Nephron progenitor cell (in vitro differentiated cells): ENCODE data around the gene TNFRSF11A.

ENCODE experiments used
- DNase-seq: peaks from one replicate; pipeline ENCODE4 v3.0.0; 2021
- H3K27ac Mint-ChIP-seq: 2 replicates; pipeline ENCODE4 v1.8.0; 2021; ENCODE audit warnings: mild to moderate bottlenecking, moderate library complexity, mixed read lengths
- H3K27me3 Mint-ChIP-seq: 2 replicates; pipeline ENCODE4 v1.8.0; 2021; ENCODE audit warnings: mild to moderate bottlenecking, low read depth, mixed read lengths; ENCODE audit not compliant: poor library complexity
- H3K36me3 Mint-ChIP-seq: 2 replicates; pipeline ENCODE4 v1.8.0; 2021; ENCODE audit warnings: low read depth, mixed read lengths
- H3K4me1 Mint-ChIP-seq: 2 replicates; pipeline ENCODE4 v1.8.0; 2021; ENCODE audit warnings: mixed read lengths
- H3K4me3 Mint-ChIP-seq: 2 replicates; pipeline ENCODE4 v1.8.0; 2021; ENCODE audit warnings: mild to moderate bottlenecking, moderate library complexity, mixed read lengths
- H3K9me3 Mint-ChIP-seq: 2 replicates; pipeline ENCODE4 v1.8.0; 2021; ENCODE audit warnings: mild to moderate bottlenecking, moderate library complexity, mixed read lengths
- TF ChIP-seq, protein P1 (sequence below): fragments of 200-600 bp; sonication (generic); IDR thresholded peaks from 2 replicates; pipeline ENCODE4 v1.5.0; 2021; ENCODE audit warnings: antibody characterized with exemption

The TNFRSF11A gene

DNA sequence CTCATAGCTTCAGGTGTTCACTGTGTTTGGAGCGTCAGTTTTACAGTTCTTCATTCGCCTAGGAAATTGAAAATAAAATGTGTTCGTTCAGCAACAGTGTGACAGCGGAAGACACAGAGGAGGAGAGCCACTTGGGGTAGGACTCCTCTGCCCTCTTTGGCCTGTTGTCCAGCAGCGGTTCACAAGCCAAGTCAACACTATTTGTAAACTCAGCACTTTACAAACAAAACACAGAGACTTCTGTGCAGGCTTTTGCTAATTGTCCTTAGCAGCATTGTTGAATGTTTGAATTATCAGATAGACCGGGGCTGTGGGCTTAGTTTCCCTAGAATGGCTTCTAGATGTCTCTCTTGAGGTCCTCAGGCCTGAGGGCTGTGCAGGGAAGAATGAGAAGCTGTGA, 73.2 kb downstream of the TNFRSF11A start:
- Mint-ChIP-seq H3K4me1 (peaks cover 11% of the 10 kb centered on the region), H3K36me3 (no peaks in the 10 kb centered on the region), H3K9me3 (peaks cover 4% of the 10 kb centered on the region), H3K4me3 (no peak overlapping the region), H3K27ac (no peak overlapping the region), H3K27me3 (peaks cover 2% of the 10 kb centered on the region)
- TF ChIP-seq, protein P1, sequence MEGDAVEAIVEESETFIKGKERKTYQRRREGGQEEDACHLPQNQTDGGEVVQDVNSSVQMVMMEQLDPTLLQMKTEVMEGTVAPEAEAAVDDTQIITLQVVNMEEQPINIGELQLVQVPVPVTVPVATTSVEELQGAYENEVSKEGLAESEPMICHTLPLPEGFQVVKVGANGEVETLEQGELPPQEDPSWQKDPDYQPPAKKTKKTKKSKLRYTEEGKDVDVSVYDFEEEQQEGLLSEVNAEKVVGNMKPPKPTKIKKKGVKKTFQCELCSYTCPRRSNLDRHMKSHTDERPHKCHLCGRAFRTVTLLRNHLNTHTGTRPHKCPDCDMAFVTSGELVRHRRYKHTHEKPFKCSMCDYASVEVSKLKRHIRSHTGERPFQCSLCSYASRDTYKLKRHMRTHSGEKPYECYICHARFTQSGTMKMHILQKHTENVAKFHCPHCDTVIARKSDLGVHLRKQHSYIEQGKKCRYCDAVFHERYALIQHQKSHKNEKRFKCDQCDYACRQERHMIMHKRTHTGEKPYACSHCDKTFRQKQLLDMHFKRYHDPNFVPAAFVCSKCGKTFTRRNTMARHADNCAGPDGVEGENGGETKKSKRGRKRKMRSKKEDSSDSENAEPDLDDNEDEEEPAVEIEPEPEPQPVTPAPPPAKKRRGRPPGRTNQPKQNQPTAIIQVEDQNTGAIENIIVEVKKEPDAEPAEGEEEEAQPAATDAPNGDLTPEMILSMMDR = no peak
- no peak for DNase-seq

DNA sequence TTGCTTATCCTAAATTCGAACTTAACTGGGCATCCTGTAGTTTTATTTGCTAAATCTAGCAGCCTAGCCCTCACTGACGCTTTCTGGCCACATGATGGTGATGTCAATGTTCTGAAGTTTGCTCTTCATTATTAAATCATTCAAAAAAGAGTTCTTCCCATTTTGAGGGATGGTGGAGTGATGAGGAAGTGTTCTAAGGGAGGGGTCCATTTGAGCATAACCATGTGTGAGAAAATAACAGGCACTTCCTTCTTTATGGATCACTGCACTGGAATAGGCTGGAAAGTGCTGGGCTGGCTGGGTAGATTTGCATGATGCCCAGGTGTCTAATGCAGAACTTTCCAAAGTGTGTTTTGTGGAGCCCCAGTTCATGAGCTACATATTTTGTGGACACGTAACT, 74.2 kb downstream of the TNFRSF11A start:
- H3K9me3 Mint-ChIP-seq = peaks cover 4% of the 10 kb centered on the region
- H3K27me3 Mint-ChIP-seq = peaks cover 2% of the 10 kb centered on the region
- H3K36me3 Mint-ChIP-seq = no peaks in the 10 kb centered on the region
- H3K27ac Mint-ChIP-seq = no peak overlapping the region
- TF ChIP-seq, protein P1 = no peak
- H3K4me1 Mint-ChIP-seq = peaks cover 11% of the 10 kb centered on the region
- DNase-seq = no peak
- H3K4me3 Mint-ChIP-seq = no peak overlapping the region

DNA sequence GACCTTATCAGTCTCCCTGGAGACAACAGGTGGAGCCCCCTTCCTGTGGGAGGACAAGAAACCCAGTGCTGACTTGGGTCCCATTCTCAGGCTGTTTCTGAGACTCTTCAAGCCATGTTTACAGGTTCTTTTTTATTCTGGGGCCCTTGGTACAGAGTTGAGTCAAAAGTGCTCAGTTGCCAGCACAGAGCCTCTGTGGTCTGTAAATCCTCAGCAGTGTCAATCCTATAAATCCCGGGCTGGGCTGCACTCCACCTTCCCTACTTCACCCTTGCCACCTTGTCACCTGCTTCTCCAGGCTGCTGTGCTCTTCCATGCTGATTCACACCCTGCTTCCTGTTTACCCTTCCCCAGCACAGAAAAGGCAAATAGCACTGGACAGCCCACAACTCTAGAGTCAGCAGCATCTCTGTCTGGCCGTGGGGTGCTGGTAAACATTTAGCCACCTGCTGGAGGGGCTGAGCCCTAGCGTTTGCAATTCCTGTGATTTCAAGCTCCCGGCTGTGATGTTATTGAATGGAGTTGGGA, 74.7 kb downstream of the TNFRSF11A start:
- DNase-seq = no peak
- TF ChIP-seq, protein P1 = peak; percentile 31
- Mint-ChIP-seq H3K36me3 (no peaks in the 10 kb centered on the region), H3K4me1 (peaks cover 11% of the 10 kb centered on the region), H3K27me3 (peaks cover 2% of the 10 kb centered on the region), H3K4me3 (no peak overlapping the region), H3K9me3 (peaks cover 4% of the 10 kb centered on the region), H3K27ac (peak overlapping the region; percentile 11)

DNA sequence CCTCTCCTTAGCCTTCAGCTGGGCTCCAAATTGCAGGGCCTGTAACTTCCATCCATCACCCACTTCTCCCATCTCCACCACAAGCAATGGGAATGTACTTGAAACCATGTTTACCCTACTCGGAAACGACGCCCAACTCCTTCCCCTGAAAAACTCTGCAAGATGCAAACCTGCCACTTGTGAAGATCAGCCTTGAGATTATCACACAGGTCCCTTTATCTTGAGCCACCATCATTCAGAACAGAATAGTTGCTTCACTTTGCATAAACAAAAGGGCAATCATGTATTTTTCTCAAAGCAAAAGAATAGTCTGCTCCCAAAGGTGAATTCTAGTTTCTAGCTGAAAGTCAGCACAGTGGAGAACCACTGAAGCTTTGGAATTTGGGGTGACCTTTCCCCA, 75.8 kb downstream of the TNFRSF11A start:
- Mint-ChIP-seq H3K27ac (no peak overlapping the region), H3K4me1 (peaks cover 11% of the 10 kb centered on the region), H3K36me3 (no peaks in the 10 kb centered on the region), H3K9me3 (peaks cover 4% of the 10 kb centered on the region), H3K27me3 (peaks cover 2% of the 10 kb centered on the region), H3K4me3 (no peak overlapping the region)
- no peak for DNase-seq
- TF ChIP-seq, protein P1 = no peak

DNA sequence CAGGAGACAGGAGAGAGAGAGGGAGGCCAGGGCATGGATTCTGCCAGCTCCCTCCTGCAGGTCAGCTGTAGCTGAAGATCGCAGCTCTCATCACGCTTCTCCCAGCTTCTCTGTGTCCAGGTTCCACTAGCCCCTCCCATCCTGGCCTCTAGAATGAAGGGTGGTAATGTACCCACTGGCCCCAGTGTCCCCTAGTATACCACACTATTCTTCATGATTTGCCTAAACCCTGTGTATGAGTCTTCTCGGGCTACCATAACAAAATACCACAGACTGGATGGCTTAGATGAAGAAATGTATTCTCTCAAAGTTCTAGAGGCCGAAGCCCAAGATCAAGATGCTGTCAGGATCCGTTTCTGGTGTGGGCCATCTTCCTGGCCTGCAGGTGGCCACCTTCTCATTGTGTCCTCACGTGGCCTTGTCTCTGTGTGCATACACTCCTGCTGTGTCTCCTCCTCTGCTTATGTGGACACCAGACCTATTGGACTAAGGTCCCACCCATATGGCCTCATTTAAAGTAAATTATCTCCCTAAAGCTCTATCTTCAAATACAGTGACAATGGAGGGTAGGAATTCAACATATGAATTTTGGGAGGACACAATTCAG, 77.3 kb downstream of the TNFRSF11A start:
- no peak for DNase-seq

More for the DNA sequence above, 77.3 kb downstream of the TNFRSF11A start:
- Mint-ChIP-seq H3K9me3 (peaks cover 4% of the 10 kb centered on the region), H3K36me3 (no peaks in the 10 kb centered on the region), H3K4me1 (peaks cover 11% of the 10 kb centered on the region), H3K27ac (no peak overlapping the region), H3K27me3 (peaks cover 2% of the 10 kb centered on the region), H3K4me3 (no peak overlapping the region)
- TF ChIP-seq, protein P1 = no peak
